Measurements from ENCODE around the gene DDA1.

The DDA1 gene

GRCh38 chr19:17338433-17339078, 29.2 kb downstream of the DDA1 start (continued):
- no peak for TF ChIP-seq ZNF398 (tag by site-specific recombination; IDR thresholded peaks at IDR 0.05)
- TF ChIP-seq ZNF629 (tag by site-specific recombination; IDR thresholded peaks at IDR 0.05), result no peak

GRCh38 chr19:17339088-17339741, 29.9 kb downstream of the DDA1 start:
- no peak overlapping the region for H3K4me3 ChIP-seq (ENCODE audit: low read depth, low read length)
- TF ChIP-seq ZSCAN23 (tag by site-specific recombination; IDR thresholded peaks at IDR 0.05), result no peak
- peak; percentile 16; the same call in 1 of the 2 replicates for TF ChIP-seq KLF9 (tag by site-specific recombination; IDR thresholded peaks at IDR 0.05; ENCODE audit: low read depth)
- no peak for TF ChIP-seq ZNF658 (tag by site-specific recombination; IDR thresholded peaks at IDR 0.05)
- no peak for TF ChIP-seq ZNF423 (tag by site-specific recombination; IDR thresholded peaks at IDR 0.05)
- no peak for TF ChIP-seq ZNF140 (tag by site-specific recombination; IDR thresholded peaks at IDR 0.05)
- no peak for TF ChIP-seq ZNF626 (tag by site-specific recombination; IDR thresholded peaks at IDR 0.05)
- TF ChIP-seq MEIS1 (CRISPR knock-in tag; IDR thresholded peaks at IDR 0.05; ENCODE audit: borderline replicate concordance), result no peak
- TF ChIP-seq KLF1 (tag by site-specific recombination; IDR thresholded peaks at IDR 0.05), result peak; percentile 90
- TF ChIP-seq SP3 (tag by site-specific recombination; IDR thresholded peaks at IDR 0.05), result peak; percentile 26; the same call in 1 of the 2 replicates
- no peak for TF ChIP-seq ZBTB49 (tag by site-specific recombination; IDR thresholded peaks at IDR 0.05; ENCODE audit: low read depth)
- TF ChIP-seq SP2 (tag by site-specific recombination; IDR thresholded peaks at IDR 0.05), result peak; percentile 52; the same call in 1 of the 2 replicates
- TF ChIP-seq ZSCAN16 (tag by site-specific recombination; IDR thresholded peaks at IDR 0.05), result no peak
- TF ChIP-seq KLF8 (tag by site-specific recombination; IDR thresholded peaks at IDR 0.05), result peak; percentile 95
- TF ChIP-seq HIC1 (tag by site-specific recombination; IDR thresholded peaks at IDR 0.05), result peak; percentile 64; the same call in 1 of the 2 replicates
- ChIA-PET POLR2A (interaction anchor here (0.5 to 0.9 kb wide), 5 partner anchors 30 to 542 kb away, joined by 3 to 5 read pairs (median 3); partner anchors contain the start of genes DDA1 and TMEM221), CTCF (interaction anchor here (0.6 to 1.2 kb wide), 3 partner anchors 51 to 157 kb away, joined by 3 to 5 read pairs (median 4); no protein-coding TSS in a partner anchor)
- no peak overlapping the region for H3K27ac ChIP-seq (ENCODE audit: extremely low read depth, low read depth, low read length)
- H3K4me1 ChIP-seq (ENCODE audit: control insufficient read depth, insufficient read depth, low read length), result peaks cover 4% of the 10 kb centered on the region; the same call in 1 of the 2 replicates
- H3K9me3 ChIP-seq (ENCODE audit: control insufficient read depth, insufficient read depth, low read depth, low read length), result no peaks in the 10 kb centered on the region
- H3K36me3 ChIP-seq (ENCODE audit: control insufficient read depth in 2 of 2, insufficient read depth in 1 of 2, low read length in 2 of 2), result peaks cover 0 to 28% of the 10 kb centered on the region in 2 experiments; a peak in 2 of 3 replicates

All from HEK293 (cell line).